PC-3 (cell line): ENCODE measurements around the gene LMAN2. TPM values are rescaled to one million over a fixed set of nuclear protein-coding genes. Genes with fewer than 3 reads are reported as not detected.

Source experiments
- ATAC-seq: fragments of 200-7000 bp; cut with Tn5 transposase; 2 replicates; pipeline ENCODE4 v1.9.1; 2020; ENCODE audit warnings: mild to moderate bottlenecking, moderate library complexity
- BruUV-seq: library from RNA; stranded (reverse); fragments of 400-500 nt; replicated peaks from 2 replicates; lab custom pipeline; 2021; lab: Mats Ljungman, UMichigan
- CTCF ChIA-PET: fragments of 300-600 bp; sonication (Branson Sonifier 250); formaldehyde crosslinking; loops from one replicate; lab custom pipeline; 2022; ENCODE audit warnings: antibody characterized with exemption; lab: Charles Lee
- POLR2A ChIA-PET: fragments of 300-600 bp; sonication (Branson Sonifier 250); formaldehyde crosslinking; loops from one replicate; lab custom pipeline; 2022; ENCODE audit warnings: antibody characterized with exemption; ENCODE audit not compliant: unreplicated experiment; lab: Charles Lee
- DNase-seq: peaks from one replicate; pipeline ENCODE4 v3.0.0-alpha.2; 2015
- H2AFZ ChIP-seq: fragments of 300-600 bp; sonication (generic); 2 replicates; pipeline ENCODE4 v1.6.0; 2016; ENCODE audit warnings: antibody characterized with exemption, low read length
- H3F3A ChIP-seq: fragments of 300-600 bp; sonication (generic); one replicate; pipeline ENCODE4 v1.6.0; 2017; ENCODE audit warnings: antibody characterized with exemption, low read length, control low read depth, mild to moderate bottlenecking; ENCODE audit not compliant: unreplicated experiment
- H3K27ac ChIP-seq: fragments of 300-600 bp; sonication (generic); 2 replicates; pipeline ENCODE4 v1.5.1; 2016; ENCODE audit warnings: mild to moderate bottlenecking, low read length
- H3K27me3 ChIP-seq: fragments of 300-600 bp; sonication (generic); 2 replicates; pipeline ENCODE4 v1.6.1; 2016; ENCODE audit warnings: low read length, mixed read lengths
- H3K36me3 ChIP-seq: fragments of 300-600 bp; sonication (generic); 2 replicates; pipeline ENCODE4 v1.6.1; 2016; ENCODE audit warnings: low read depth, mixed run types, low read length, mixed read lengths
- H3K4me1 ChIP-seq: fragments of 300-600 bp; sonication (generic); 2 replicates; pipeline ENCODE4 v1.5.1; 2016; ENCODE audit warnings: low read length; ENCODE audit not compliant: insufficient read depth
- H3K4me2 ChIP-seq: fragments of 300-600 bp; sonication (generic); 2 replicates; pipeline ENCODE4 v1.6.0; 2016; ENCODE audit warnings: low read length
- H3K4me3 ChIP-seq: fragments of 300-600 bp; sonication (generic); 2 replicates; pipeline ENCODE4 v1.5.1; 2016; ENCODE audit warnings: mild to moderate bottlenecking, low read length, mixed read lengths
- H3K79me2 ChIP-seq: fragments of 300-600 bp; sonication (generic); 2 replicates; pipeline ENCODE4 v1.6.1; 2017; ENCODE audit warnings: low read length, mixed read lengths
- H3K9ac ChIP-seq: fragments of 300-600 bp; sonication (generic); 2 replicates; pipeline ENCODE4 v1.6.0; 2016; ENCODE audit warnings: mild to moderate bottlenecking, low read length
- H3K9me2 ChIP-seq: fragments of 300-600 bp; sonication (generic); replicated peaks from 2 replicates; pipeline ENCODE4 v1.6.1; 2016; ENCODE audit warnings: mixed run types, low read length, mixed read lengths
- H3K9me3 ChIP-seq: fragments of 300-600 bp; sonication (generic); 2 replicates; pipeline ENCODE4 v1.6.1; 2016; ENCODE audit warnings: low read length, mixed read lengths
- H4K20me1 ChIP-seq: fragments of 300-600 bp; sonication (generic); 2 replicates; pipeline ENCODE4 v1.6.1; 2016; ENCODE audit warnings: low read length, mixed read lengths
- CTCF ChIP-seq: fragments of 300-600 bp; sonication (generic); conservative IDR thresholded peaks from 2 replicates; pipeline ENCODE4 v1.5.1; 2017; ENCODE audit warnings: antibody characterized with exemption, low read depth, mild to moderate bottlenecking, low read length
- EZH2 ChIP-seq: fragments of 300-600 bp; sonication (generic); IDR thresholded peaks from one replicate; pipeline ENCODE4 v1.6.1; 2017; ENCODE audit warnings: antibody characterized with exemption, mild to moderate bottlenecking, low read length; ENCODE audit not compliant: unreplicated experiment
- EZH2phosphoT487 ChIP-seq: fragments of 300-600 bp; sonication (generic); IDR thresholded peaks from 2 replicates; pipeline ENCODE4 v1.6.1; 2018; ENCODE audit warnings: mild to moderate bottlenecking, antibody characterized with exemption, low read length, borderline replicate concordance
- intact Hi-C: fragments of 100-400 bp; cut with micrococcal nuclease; formaldehyde crosslinking; loops from 2 replicates; pipeline ENCODE4 v1.9.0; 2023
- total RNA-seq: library from RNA; depleted of rRNA; stranded (reverse); fragments of >200 nt; gene quantifications from 2 replicates; pipeline ENCODE4 v1.2.3, GENCODE V29; 2014

LMAN2 gene
- total RNA-seq, 1 experiment from 2014 or later, result 310 TPM

- no peak for TF ChIP-seq CTCF
- no peak for TF ChIP-seq EZH2
- no peak for TF ChIP-seq EZH2phosphoT487
- H3K9me3 ChIP-seq, result no peaks in the 10 kb centered on the region
- H3K79me2 ChIP-seq, result no peaks in the 10 kb centered on the region
- no peaks in the 10 kb centered on the region for H3K9me2 ChIP-seq
- no TSS peak for BruUV-seq
- H3K9ac ChIP-seq, result no peak overlapping the region
- no peaks in the 10 kb centered on the region for H3F3A ChIP-seq
- no peak for DNase-seq
- ChIA-PET CTCF (no interaction called here), POLR2A (no interaction called here)
- intact Hi-C loops, result no loop called here
- H3K4me2 ChIP-seq, result no peak overlapping the region
- H4K20me1 ChIP-seq, result no peaks in the 10 kb centered on the region
- H2AFZ ChIP-seq, result no peak overlapping the region
- H3K4me3 ChIP-seq, result no peak overlapping the region
- H3K27me3 ChIP-seq, result no peaks in the 10 kb centered on the region
- peaks cover 16% of the 10 kb centered on the region; the same call in 1 of the 2 replicates for H3K36me3 ChIP-seq
- H3K27ac ChIP-seq, result no peak overlapping the region
- no peak for ATAC-seq
- H3K4me1 ChIP-seq, result no peaks in the 10 kb centered on the region
These were observed 17.9 kb downstream of the LMAN2 start for GRCh38 chr5:177333420-177334154.

GRCh38 chr5:177332896-177333260 lies 18.6 kb downstream of the LMAN2 start:
- peaks cover 16% of the 10 kb centered on the region; the same call in 1 of the 2 replicates for H3K36me3 ChIP-seq
- CTCF ChIA-PET, result no interaction called here
- intact Hi-C loops, result no loop called here
- peaks cover 5% of the 10 kb centered on the region for H3K4me1 ChIP-seq
- TF ChIP-seq EZH2, result no peak
- TF ChIP-seq EZH2phosphoT487, result no peak
- TF ChIP-seq CTCF, result no peak
- no peak overlapping the region for H3K9ac ChIP-seq
- no peaks in the 10 kb centered on the region for H3F3A ChIP-seq
- H3K9me3 ChIP-seq, result no peaks in the 10 kb centered on the region
- ATAC-seq (no peak), DNase-seq (no peak)
- H3K27ac ChIP-seq, result no peak overlapping the region
- no peaks in the 10 kb centered on the region for H3K9me2 ChIP-seq
- H3K27me3 ChIP-seq, result no peaks in the 10 kb centered on the region
- no peak overlapping the region for H2AFZ ChIP-seq
- BruUV-seq, result no TSS peak
- no peak overlapping the region for H3K4me2 ChIP-seq
- no peaks in the 10 kb centered on the region for H3K79me2 ChIP-seq
- no peaks in the 10 kb centered on the region for H4K20me1 ChIP-seq
- H3K4me3 ChIP-seq, result no peak overlapping the region
- POLR2A ChIA-PET, result no interaction called here
